ENCODE measurements around the gene ZNF182.
"Not testable (repeated sequence)": the region's sequence is repeated elsewhere in the genome, so short reads cannot be mapped to it uniquely, and the experiment has no call there.

Gene ZNF182

GRCh38 chrX:48003758-48004457 is at the start of gene ZNF182:
TSS of gene ZNF182 (minus strand) at chrX:48003989. CDS start at chrX:48002609, 1,380 bp downstream.
- peak within 1 kb of the TSS; percentile 59 for H3K27ac ChIP-seq

GRCh38 chrX:48046846-48047245 is 43.1 kb upstream of the ZNF182 start:
- no peak for TF ChIP-seq CTCF (IDR thresholded peaks at IDR 0.05)
- no peak for TF ChIP-seq ZFX (IDR thresholded peaks at IDR 0.05; ENCODE audit: borderline replicate concordance)
- H3K27ac ChIP-seq = no peak overlapping the region

More at GRCh38 chrX:48003758-48004457, at the start of gene ZNF182:
- TF ChIP-seq CTCF (IDR thresholded peaks at IDR 0.05) (no peak), ZFX (IDR thresholded peaks at IDR 0.05; ENCODE audit: borderline replicate concordance) (no peak)

- TF ChIP-seq ZFX (IDR thresholded peaks at IDR 0.05; ENCODE audit: borderline replicate concordance) = no peak
- no peak for TF ChIP-seq CTCF (IDR thresholded peaks at IDR 0.05)
- H3K27ac ChIP-seq = no peak overlapping the region
These were observed 41.9 kb upstream of the ZNF182 start for GRCh38 chrX:48045410-48046311.

- TF ChIP-seq CTCF (IDR thresholded peaks at IDR 0.05) (no peak), ZFX (IDR thresholded peaks at IDR 0.05; ENCODE audit: borderline replicate concordance) (no peak)
- no peak overlapping the region for H3K27ac ChIP-seq
These were observed 39.3 kb upstream of the ZNF182 start for GRCh38 chrX:48043056-48043455.

- TF ChIP-seq ZFX (IDR thresholded peaks at IDR 0.05; ENCODE audit: borderline replicate concordance) (no peak), CTCF (IDR thresholded peaks at IDR 0.05) (no peak)
- H3K27ac ChIP-seq = no peak overlapping the region
These were observed 32.1 kb upstream of the ZNF182 start for GRCh38 chrX:48035891-48036290.

- H3K27ac ChIP-seq = not testable (repeated sequence)
These were observed 26.9 kb upstream of the ZNF182 start for GRCh38 chrX:48030641-48031173.

GRCh38 chrX:48030237-48030636 is 26.4 kb upstream of the ZNF182 start:
- H3K27ac ChIP-seq = no peak overlapping the region
- TF ChIP-seq CTCF (IDR thresholded peaks at IDR 0.05) (no peak), ZFX (IDR thresholded peaks at IDR 0.05; ENCODE audit: borderline replicate concordance) (no peak)

All from 22Rv1 (cell line).